AG09319 (cell line): ENCODE results near the gene TUBGCP6.

ENCODE experiments used
- DNase-seq: peaks from one replicate; pipeline ENCODE4 v3.0.0-alpha.2; 2010; ENCODE audit warnings: low read depth; ENCODE audit errors: extremely low read depth
- TF ChIP-seq, protein P1 (sequence below): IDR thresholded peaks from 2 replicates; pipeline ENCODE4 v1.5.1; 2011; ENCODE audit warnings: low read depth, mild to moderate bottlenecking, inconsistent platforms, low read length, moderate library complexity

Gene TUBGCP6

DNA sequence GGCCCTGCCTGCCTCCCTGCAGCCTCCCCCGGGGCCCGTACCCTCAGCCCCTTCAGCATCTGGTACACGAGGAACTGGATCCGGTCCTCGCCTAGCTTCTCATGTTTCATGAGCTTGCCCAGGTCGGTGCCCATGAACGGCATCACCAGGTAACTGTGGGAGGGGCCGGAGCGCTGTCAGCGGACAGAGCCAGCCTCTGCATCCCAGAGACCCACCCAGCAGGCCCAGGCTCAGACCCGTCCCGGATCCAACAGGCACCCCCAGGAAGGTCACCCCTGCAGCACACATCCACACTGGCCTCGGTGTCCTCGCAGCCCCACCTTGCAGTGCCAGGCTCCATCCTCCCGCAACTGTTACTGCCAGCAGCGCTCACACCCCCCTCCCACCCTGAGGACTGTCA is 12.2 kb upstream of the TUBGCP6 start:
- TF ChIP-seq, protein P1, sequence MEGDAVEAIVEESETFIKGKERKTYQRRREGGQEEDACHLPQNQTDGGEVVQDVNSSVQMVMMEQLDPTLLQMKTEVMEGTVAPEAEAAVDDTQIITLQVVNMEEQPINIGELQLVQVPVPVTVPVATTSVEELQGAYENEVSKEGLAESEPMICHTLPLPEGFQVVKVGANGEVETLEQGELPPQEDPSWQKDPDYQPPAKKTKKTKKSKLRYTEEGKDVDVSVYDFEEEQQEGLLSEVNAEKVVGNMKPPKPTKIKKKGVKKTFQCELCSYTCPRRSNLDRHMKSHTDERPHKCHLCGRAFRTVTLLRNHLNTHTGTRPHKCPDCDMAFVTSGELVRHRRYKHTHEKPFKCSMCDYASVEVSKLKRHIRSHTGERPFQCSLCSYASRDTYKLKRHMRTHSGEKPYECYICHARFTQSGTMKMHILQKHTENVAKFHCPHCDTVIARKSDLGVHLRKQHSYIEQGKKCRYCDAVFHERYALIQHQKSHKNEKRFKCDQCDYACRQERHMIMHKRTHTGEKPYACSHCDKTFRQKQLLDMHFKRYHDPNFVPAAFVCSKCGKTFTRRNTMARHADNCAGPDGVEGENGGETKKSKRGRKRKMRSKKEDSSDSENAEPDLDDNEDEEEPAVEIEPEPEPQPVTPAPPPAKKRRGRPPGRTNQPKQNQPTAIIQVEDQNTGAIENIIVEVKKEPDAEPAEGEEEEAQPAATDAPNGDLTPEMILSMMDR: no peak
- no peak for DNase-seq

GRCh38 chr22:50256258-50256862 is 11.5 kb upstream of the TUBGCP6 start:
- no peak for DNase-seq
- TF ChIP-seq, protein P1: no peak

DNA sequence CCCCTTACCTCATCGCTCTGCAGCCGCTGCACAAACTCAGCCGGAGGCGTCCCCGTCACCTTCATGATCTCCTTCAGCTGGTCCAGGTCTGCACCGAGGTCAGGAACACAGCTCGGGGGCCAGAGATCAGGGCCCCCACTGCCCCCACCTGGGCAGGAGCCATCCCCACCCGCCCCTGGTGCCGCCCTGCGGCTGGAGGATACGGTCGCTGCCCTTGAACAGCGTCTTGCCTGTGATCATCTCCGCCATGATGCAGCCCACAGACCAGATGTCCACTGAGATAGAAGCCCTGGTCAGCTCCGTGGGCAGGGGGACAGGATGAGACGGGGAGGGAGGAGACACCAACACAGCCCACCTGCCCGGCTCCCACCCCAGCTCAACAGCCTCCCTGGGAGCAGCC is 10.8 kb upstream of the TUBGCP6 start:
- no peak for DNase-seq
- TF ChIP-seq, protein P1: no peak

DNA sequence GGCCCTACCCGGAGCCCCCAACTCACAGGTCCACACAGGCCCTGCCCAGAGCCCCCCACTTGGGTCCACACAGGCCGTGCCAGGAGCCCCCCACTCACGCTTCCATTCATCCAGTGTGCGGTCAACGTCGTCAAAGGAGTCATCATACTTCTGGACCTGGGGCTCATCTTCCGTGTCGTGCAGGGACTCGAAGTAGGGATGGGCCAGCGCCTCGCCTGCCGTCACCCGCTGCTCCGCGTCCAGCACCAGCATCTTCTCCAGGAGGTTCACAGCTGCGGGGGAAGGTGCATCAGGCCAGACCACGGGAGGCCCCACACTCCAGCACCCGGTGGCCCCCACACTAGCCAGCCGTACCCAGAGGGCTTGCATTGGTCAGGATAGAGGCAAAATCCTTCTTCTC is 10.3 kb upstream of the TUBGCP6 start:
- DNase-seq: no peak
- TF ChIP-seq, protein P1: no peak

GRCh38 chr22:50253941-50254340 is 9.1 kb upstream of the TUBGCP6 start:
- TF ChIP-seq, protein P1: no peak
- no peak for DNase-seq

GRCh38 chr22:50253046-50253915 is 8.5 kb upstream of the TUBGCP6 start:
- TF ChIP-seq, protein P1: no peak
- no peak for DNase-seq

GRCh38 chr22:50252082-50253045 is 7.5 kb upstream of the TUBGCP6 start:
- TF ChIP-seq, protein P1: peak; percentile 75
- no peak for DNase-seq
